ENCODE measurements around the gene ADRA2B.

- no peak for TF ChIP-seq CTCF (IDR thresholded peaks at IDR 0.05)
- no peak for TF ChIP-seq EP300 (IDR thresholded peaks at IDR 0.05)
- TF ChIP-seq POLR2AphosphoS5 (IDR thresholded peaks at IDR 0.05), result no peak
- no peak for TF ChIP-seq POLR2A (IDR thresholded peaks at IDR 0.05)
Measured at GRCh38 chr2:96113951-96114350, 2.4 kb downstream of the ADRA2B start.

Measured in gastroesophageal sphincter (tissue), 3 donors.